IPS-20b (cell line): ENCODE measurements around the gene PMPCA.

Source experiments
- H3K27ac ChIP-seq: one replicate; pipeline ENCODE4 v1.5.1; 2013; ENCODE audit warnings: low read length
- H3K27me3 ChIP-seq: 2 replicates; pipeline ENCODE4 v1.6.1; 2013; ENCODE audit warnings: mild to moderate bottlenecking, low read length, inconsistent platforms; ENCODE audit not compliant: insufficient read depth
- H3K36me3 ChIP-seq: 2 replicates; pipeline ENCODE4 v1.6.1; 2013; ENCODE audit warnings: low read depth, mild to moderate bottlenecking, inconsistent platforms, low read length, moderate library complexity; ENCODE audit not compliant: insufficient read depth
- H3K4me1 ChIP-seq: 2 replicates; pipeline ENCODE4 v1.6.1; 2013; ENCODE audit warnings: mild to moderate bottlenecking, control low read depth, inconsistent platforms, low read length, moderate library complexity; ENCODE audit not compliant: insufficient read depth
- H3K4me3 ChIP-seq: 2 replicates; pipeline ENCODE4 v1.5.1; 2013; ENCODE audit warnings: mild to moderate bottlenecking, low read length, inconsistent platforms
- H3K9ac ChIP-seq: 2 replicates; pipeline ENCODE4 v1.6.1; 2013; ENCODE audit warnings: low read depth, mild to moderate bottlenecking, inconsistent platforms, low read length, moderate library complexity
- H3K9me3 ChIP-seq: 2 replicates; pipeline ENCODE4 v1.6.1; 2013; ENCODE audit warnings: mild to moderate bottlenecking, low read depth, low read length, inconsistent platforms; ENCODE audit not compliant: insufficient read depth

PMPCA gene

GRCh38 chr9:136459425-136459824, 49.0 kb downstream of the PMPCA start:
- Histone ChIP-seq H3K9ac (no peak overlapping the region), H3K4me3 (no peak overlapping the region), H3K27ac (no peak overlapping the region), H3K27me3 (no peaks in the 10 kb centered on the region), H3K9me3 (no peaks in the 10 kb centered on the region), H3K4me1 (no peaks in the 10 kb centered on the region), H3K36me3 (peaks cover 98% of the 10 kb centered on the region)

DNA sequence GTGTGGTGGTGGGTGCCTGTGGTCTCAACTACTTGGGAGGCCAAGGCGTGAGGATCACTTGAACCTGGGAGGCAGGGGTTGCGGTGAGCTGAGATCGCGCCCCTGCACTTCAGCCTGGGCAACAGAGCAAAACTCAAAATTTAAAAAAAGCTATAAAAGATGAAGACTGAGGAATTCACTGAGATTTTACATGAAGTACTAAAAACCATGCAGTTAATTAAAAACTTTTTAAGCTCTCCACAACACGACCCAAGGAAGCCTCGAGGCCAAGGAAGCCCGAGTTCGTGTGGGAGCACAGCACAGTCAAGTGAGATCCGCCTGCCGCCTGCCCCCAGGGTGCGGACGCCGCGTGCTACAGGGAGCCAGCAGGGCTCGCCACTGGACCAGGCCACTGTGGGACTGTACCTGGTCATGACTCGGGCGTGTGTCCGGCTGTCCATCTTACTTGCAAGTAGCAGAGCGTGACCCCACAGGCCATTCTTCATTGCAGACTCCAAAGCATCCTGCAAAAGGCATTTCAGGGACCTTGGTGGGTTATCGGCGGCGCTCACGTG, 50.4 kb downstream of the PMPCA start:
- Histone ChIP-seq H3K9ac (no peak overlapping the region), H3K9me3 (no peaks in the 10 kb centered on the region), H3K27me3 (no peaks in the 10 kb centered on the region), H3K36me3 (peaks cover 98% of the 10 kb centered on the region), H3K4me3 (no peak overlapping the region), H3K4me1 (no peaks in the 10 kb centered on the region), H3K27ac (no peak overlapping the region)

DNA sequence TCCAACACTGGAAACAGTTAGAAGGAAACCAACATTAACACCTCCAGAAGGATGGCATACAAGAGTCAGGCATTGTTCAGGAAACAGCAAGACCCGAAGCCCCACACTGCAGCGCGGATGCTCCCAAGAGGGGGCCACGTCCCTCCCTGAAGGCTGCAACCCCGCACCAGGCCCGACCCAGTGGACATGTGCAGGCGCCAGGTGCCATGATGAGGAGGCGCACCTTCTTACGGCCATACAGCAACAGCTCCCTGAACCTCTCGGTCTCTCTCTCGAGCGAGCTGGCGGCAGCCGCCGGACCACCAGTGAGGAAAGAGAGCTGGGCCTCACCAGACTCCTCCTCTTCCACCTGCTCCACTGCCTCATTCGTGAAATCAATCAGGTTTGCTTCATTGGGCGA, 52.2 kb downstream of the PMPCA start:
- no peaks in the 10 kb centered on the region for H3K4me1 ChIP-seq
- H3K9me3 ChIP-seq: no peaks in the 10 kb centered on the region
- H3K27ac ChIP-seq: no peak overlapping the region
- H3K9ac ChIP-seq: no peak overlapping the region
- H3K36me3 ChIP-seq: peaks cover 97% of the 10 kb centered on the region
- H3K27me3 ChIP-seq: no peaks in the 10 kb centered on the region
- H3K4me3 ChIP-seq: no peak overlapping the region

DNA sequence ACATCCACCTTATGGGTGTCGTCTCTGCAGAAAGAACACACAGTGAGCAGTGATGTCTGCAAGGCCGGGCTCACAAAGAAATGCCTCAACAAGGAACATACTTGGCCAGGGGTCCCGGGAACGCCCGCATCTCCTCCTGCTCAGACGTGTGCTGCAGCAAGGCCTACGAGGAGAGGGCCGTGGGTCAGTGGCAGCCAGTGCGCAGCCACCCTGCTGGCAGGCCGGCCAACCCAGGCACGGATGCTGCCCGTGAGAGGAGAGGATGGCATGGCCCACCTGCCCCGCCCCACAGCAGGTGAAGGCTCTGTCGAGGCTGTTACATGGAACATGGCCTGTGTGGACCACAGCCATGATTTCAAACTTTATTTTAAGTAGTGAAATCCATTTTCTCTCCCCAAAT, 53.1 kb downstream of the PMPCA start:
- Histone ChIP-seq H3K36me3 (peaks cover 97% of the 10 kb centered on the region), H3K4me3 (no peak overlapping the region), H3K4me1 (no peaks in the 10 kb centered on the region), H3K27me3 (no peaks in the 10 kb centered on the region), H3K9ac (no peak overlapping the region), H3K27ac (no peak overlapping the region), H3K9me3 (no peaks in the 10 kb centered on the region)

GRCh38 chr9:136464241-136464640, 53.8 kb downstream of the PMPCA start:
- Histone ChIP-seq H3K36me3 (peaks cover 97% of the 10 kb centered on the region), H3K4me3 (no peak overlapping the region), H3K27ac (no peak overlapping the region), H3K9me3 (no peaks in the 10 kb centered on the region), H3K4me1 (no peaks in the 10 kb centered on the region), H3K27me3 (no peaks in the 10 kb centered on the region), H3K9ac (no peak overlapping the region)

DNA sequence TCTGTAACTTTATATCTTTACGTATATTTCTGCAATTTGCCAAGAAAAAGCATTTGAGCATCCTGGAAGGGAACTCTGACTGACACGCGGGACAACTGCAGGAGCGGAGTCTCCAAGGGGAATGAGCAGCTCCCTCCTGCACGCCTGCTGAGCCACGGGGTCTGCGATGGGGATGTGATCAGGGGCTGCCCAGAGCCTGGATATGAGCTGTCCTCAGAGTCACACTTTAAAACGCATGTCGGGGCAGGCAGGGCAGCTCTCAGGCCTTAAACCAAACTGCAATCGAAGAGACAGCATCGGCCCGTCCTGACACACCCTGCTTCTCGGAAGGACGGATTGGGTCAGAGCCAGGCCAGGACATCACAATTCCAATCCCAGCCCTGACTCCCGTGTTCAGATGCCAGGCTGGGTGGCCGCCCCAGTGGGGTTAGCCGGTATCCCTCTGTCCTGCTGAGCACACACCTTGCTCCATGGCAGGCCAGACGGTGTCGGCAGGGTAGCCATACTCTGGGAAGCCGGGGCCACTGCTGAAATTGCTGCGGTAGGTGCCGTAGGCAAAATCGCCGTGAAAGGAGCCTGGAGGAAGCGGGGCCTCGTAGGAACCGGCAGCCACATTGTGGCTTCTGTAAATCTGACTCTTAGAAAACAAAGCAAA, 55.2 kb downstream of the PMPCA start:
- Histone ChIP-seq H3K9ac (no peak overlapping the region), H3K27me3 (no peaks in the 10 kb centered on the region), H3K4me1 (no peaks in the 10 kb centered on the region), H3K9me3 (no peaks in the 10 kb centered on the region), H3K36me3 (peaks cover 99% of the 10 kb centered on the region), H3K27ac (no peak overlapping the region), H3K4me3 (no peak overlapping the region)

DNA sequence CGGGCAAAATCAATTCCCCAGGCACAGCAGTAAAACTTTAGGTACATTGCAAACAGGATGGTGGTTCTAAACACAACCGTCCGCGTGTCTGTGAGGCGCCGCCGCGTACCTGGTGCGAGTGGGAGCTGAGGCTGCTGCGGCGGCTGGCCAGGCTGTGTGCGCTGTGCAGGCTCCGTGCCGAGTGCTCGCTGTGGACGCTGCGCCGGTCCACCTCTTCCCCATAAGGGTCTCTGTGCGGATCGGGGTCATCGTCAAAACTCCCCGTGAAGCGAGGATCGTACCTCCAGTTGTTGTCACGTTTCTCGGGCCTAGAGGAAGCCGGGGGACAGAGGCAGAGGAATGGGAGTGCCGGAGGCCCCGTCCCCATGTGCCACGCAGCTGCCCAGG, 55.7 kb downstream of the PMPCA start:
- Histone ChIP-seq H3K4me3 (no peak overlapping the region), H3K36me3 (peaks cover 99% of the 10 kb centered on the region), H3K4me1 (no peaks in the 10 kb centered on the region), H3K9ac (no peak overlapping the region), H3K27ac (no peak overlapping the region), H3K9me3 (no peaks in the 10 kb centered on the region), H3K27me3 (no peaks in the 10 kb centered on the region)

- no peak overlapping the region for H3K4me3 ChIP-seq
- H3K9ac ChIP-seq: no peak overlapping the region
- H3K4me1 ChIP-seq: no peaks in the 10 kb centered on the region
- H3K9me3 ChIP-seq: no peaks in the 10 kb centered on the region
- H3K27ac ChIP-seq: no peak overlapping the region
- no peaks in the 10 kb centered on the region for H3K27me3 ChIP-seq
- H3K36me3 ChIP-seq: peaks cover 99% of the 10 kb centered on the region
Observed at GRCh38 chr9:136467766-136468165, 57.3 kb downstream of the PMPCA start.

DNA sequence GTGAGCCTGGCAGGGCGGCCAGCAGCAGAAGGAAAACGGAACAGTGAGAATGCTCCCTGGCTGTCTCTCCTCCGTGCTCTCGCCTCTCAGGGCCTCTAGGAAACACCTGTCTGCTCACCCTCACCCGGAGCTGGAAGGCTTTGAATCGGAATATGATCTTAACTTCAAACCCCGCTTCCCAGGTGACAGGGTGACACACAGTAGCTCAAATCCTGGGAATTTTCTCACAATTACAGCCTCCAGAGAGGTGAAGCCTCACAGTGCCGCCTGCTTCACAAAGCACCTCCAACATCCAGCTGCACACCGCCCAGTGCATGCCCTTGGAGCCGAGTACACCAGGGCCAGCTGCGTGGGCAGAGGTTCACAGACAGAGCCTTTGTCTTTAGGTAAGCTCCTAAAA, 59.9 kb downstream of the PMPCA start:
- peaks cover 99% of the 10 kb centered on the region for H3K36me3 ChIP-seq
- H3K27me3 ChIP-seq: no peaks in the 10 kb centered on the region

DNA sequence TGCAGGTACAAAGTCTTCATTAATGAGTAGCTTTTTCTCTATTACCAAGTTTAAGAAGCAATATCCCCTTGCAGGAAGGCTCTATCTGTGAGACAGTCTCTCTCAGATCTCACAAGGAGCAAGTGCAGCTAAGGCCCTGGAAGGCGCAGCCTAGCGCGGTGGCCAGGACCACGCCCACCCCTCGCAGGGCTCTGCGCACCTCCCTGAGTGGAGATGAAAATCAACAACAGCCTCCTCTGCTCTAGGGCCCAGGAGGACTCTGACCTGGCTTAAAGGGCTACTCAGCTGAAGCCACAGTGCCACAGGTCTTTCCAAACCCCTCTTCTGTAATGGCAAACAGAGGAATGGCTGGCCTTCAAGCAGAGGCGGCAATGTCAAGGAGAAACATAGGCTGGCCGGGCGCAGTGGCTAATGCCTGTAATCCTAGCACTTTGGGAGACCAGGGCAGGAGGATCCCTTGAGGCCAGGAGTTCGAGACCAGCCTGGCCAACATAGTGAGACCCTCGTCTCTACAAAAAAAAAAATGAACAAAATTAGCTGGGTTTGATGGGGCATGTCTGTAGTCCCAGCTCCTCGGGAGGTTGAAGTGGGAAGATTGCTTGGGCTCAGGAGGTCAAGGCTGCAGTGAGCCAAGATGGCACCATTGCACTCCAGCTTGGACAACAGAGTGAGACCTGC, 60.5 kb downstream of the PMPCA start:
- no peaks in the 10 kb centered on the region for H3K27me3 ChIP-seq
- no peak overlapping the region for H3K27ac ChIP-seq
- H3K36me3 ChIP-seq: peaks cover 99% of the 10 kb centered on the region
- no peaks in the 10 kb centered on the region for H3K9me3 ChIP-seq
- H3K4me1 ChIP-seq: no peaks in the 10 kb centered on the region
- no peak overlapping the region for H3K9ac ChIP-seq
- no peak overlapping the region for H3K4me3 ChIP-seq

More for the DNA sequence above, 59.9 kb downstream of the PMPCA start:
- H3K4me1 ChIP-seq: no peaks in the 10 kb centered on the region
- H3K9me3 ChIP-seq: no peaks in the 10 kb centered on the region
- no peak overlapping the region for H3K9ac ChIP-seq
- no peak overlapping the region for H3K4me3 ChIP-seq
- H3K27ac ChIP-seq: no peak overlapping the region

- H3K4me3 ChIP-seq: no peak overlapping the region
- H3K36me3 ChIP-seq: peaks cover 99% of the 10 kb centered on the region
- H3K9ac ChIP-seq: no peak overlapping the region
- no peaks in the 10 kb centered on the region for H3K4me1 ChIP-seq
- H3K27ac ChIP-seq: no peak overlapping the region
- no peaks in the 10 kb centered on the region for H3K9me3 ChIP-seq
- no peaks in the 10 kb centered on the region for H3K27me3 ChIP-seq
Observed at GRCh38 chr9:136471802-136472487, 61.5 kb downstream of the PMPCA start.
